ENCODE measurements around the gene VAMP2.
A peak's percentile ranks its signal among the peaks of the same experiment; 100 is the strongest.

VAMP2 gene

DNA sequence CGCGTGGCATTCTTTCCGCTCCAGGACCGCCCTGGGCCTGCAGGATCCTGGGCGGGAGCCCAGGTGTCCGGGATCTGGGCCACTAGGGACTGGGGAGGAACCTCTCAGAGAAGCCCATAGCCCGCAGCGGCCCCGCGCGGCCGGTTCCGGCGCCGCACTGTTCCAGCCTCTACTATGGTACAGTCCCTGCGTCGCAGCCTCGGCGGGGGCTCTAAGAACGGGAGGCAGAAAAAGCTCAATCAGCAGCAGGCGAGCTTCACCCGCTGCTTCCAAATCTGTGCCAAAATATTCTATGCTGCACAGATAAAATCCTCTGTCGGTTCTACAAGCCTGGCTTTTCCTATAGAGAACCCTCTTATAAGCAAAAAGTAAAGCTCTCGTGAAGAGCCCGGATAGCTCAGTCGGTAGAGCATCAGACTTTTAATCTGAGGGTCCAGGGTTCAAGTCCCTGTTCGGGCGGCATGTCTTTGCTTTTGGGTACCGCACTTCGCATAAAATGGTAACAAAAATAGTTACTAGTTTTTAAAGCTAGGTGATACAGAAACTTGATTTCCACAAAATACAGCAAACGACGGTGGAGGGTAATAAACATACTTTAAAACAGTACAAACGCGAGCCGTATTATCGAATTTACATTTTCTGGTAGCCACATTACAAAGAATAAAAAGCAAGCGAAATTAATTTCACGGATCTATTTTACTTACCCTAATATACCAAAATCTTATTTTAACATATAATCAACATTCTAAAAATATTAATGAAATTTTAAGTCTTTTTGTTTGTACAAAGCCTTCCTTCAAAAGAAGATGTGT lies 43.8 kb downstream of the VAMP2 start:
- H3K27ac ChIP-seq = peak overlapping the region; percentile 95
- CTCF ChIA-PET = interaction anchor here (0.7 to 5.0 kb wide), 16 partner anchors 9 to 431 kb away, joined by 3 to 48 read pairs (median 5); partner anchors contain the start of genes ALOX12B and WRAP53

DNA sequence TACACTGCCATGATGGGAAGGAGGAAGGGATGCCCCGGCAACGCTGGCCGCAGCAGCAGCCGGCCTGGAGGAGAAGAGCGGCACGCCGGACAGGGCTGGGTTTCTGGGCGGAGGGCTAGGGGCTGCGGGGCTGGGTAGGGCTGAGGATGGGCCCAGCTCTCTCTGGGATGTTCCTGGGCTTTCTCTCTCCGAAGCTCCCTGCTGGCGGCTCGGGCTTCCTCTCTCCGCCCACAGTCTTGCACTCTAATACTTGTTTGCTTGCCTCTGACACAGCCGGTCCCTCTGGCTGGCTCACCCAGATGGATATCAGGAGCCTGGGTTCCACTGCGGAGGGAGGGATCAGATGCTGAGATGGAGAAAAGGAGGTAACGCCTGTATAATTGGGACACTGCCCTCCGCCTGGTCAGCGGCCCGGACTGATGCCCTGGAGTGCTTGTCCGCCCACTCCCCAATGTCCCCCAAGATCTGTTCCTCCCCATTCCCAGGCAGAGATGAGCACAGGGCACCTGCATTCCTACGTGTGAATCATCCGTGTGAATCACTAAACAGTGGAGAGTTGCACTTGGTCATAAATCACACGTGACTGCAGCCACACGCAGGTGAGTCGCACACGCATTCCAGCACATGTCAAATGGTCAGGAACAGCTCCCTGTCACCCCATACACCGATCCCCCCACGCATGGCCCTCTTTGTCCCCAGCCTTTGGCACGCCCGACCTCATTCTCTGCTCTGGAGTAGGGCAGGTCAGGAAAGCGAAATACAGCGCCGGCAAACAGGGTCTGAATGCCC lies 44.6 kb downstream of the VAMP2 start, which contains the start of gene ALOXE3:
ALOXE3 (minus strand) TSS at position 535 of the 789 bp plus-strand sequence; CDS start at position 11, 524 bp downstream.
- ChIA-PET CTCF (interaction anchor here (0.7 to 5.0 kb wide), 9 partner anchors 8 to 179 kb away, joined by 3 to 48 read pairs (median 6); no protein-coding TSS in a partner anchor), POLR2A (ENCODE audit: low non-redundant PET) (interaction anchor here (0.5 kb wide), 1 partner anchor 102 kb away, joined by 3 read pairs; no protein-coding TSS in a partner anchor)
- H3K27ac ChIP-seq = peak within 1 kb of the TSS; percentile 95
- DNase-seq (ENCODE audit: low spot score) = peak; percentile 91
- TF ChIP-seq, protein P1, sequence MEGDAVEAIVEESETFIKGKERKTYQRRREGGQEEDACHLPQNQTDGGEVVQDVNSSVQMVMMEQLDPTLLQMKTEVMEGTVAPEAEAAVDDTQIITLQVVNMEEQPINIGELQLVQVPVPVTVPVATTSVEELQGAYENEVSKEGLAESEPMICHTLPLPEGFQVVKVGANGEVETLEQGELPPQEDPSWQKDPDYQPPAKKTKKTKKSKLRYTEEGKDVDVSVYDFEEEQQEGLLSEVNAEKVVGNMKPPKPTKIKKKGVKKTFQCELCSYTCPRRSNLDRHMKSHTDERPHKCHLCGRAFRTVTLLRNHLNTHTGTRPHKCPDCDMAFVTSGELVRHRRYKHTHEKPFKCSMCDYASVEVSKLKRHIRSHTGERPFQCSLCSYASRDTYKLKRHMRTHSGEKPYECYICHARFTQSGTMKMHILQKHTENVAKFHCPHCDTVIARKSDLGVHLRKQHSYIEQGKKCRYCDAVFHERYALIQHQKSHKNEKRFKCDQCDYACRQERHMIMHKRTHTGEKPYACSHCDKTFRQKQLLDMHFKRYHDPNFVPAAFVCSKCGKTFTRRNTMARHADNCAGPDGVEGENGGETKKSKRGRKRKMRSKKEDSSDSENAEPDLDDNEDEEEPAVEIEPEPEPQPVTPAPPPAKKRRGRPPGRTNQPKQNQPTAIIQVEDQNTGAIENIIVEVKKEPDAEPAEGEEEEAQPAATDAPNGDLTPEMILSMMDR (conservative IDR thresholded peaks at IDR 0.05; ENCODE audit: low read depth) = no peak

More for the DNA sequence above, 43.8 kb downstream of the VAMP2 start:
- DNase-seq (ENCODE audit: low spot score) = peak; percentile 75
- POLR2A ChIA-PET (ENCODE audit: low non-redundant PET) = no interaction called here
- TF ChIP-seq, protein P1 (conservative IDR thresholded peaks at IDR 0.05; ENCODE audit: low read depth) = peak; percentile 91

DNA sequence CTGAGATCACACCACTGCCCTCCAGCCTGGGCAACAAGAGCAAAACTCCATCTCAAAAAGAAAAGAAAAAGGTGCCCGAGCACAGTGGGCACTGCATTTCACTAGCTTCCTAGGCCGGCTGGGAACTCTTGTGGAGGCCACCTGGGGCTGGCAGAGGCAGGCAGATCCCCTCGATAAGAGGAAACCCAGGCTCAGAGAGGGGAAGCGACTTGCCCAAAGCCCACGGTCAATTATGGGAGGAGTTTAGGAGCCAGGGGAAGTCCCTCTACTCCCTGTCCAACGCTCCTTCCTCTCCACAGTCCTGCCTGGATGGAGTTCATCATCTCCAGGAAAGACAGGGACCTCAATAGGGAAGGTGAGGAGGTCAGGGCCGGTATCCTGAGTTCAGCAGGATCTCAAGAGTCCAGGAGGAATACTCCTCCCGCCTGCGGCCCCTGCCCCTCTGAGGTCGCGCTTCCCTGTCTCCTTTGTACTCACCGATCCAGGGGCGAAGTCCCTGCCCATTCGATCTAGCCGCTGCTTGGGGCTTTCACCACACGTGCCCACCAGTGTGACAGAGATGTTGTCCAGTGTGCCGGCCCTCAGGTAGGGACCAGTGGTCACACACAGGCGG lies 45.3 kb downstream of the VAMP2 start:
- ChIA-PET POLR2A (ENCODE audit: low non-redundant PET) (no interaction called here), CTCF (interaction anchor here (1.5 to 5.0 kb wide), 2 partner anchors 43 to 57 kb away, joined by 3 to 48 read pairs; no protein-coding TSS in a partner anchor)
- H3K27ac ChIP-seq = peak overlapping the region; percentile 95
- DNase-seq (ENCODE audit: low spot score) = no peak
- TF ChIP-seq, protein P1 (conservative IDR thresholded peaks at IDR 0.05; ENCODE audit: low read depth) = no peak

DNA sequence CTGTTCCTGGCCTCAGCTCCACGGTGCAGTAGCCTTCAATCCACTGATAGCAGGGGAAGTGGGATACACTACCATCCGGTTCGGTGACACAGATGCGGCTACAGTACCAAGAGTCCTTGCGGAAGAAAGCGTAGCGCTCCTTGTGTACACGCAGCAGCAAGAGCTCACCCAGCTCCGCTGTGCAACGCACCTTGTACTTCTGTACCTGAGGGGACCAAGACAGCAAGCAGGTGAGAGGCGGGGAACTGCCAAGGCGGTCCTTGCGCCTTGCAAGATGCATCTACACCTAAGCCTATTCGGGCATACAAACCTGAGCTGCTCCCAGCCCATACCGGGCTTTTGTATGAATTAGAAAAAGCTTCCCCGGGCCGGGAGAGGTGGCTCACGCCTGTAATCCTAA lies 46.0 kb downstream of the VAMP2 start:
- peak overlapping the region; percentile 95; the same call in 1 of the 2 replicates for H3K27ac ChIP-seq
- DNase-seq (ENCODE audit: low spot score) = no peak
- CTCF ChIA-PET = interaction anchor here (0.6 to 5.0 kb wide), 4 partner anchors 23 to 282 kb away, joined by 3 to 48 read pairs (median 4); no protein-coding TSS in a partner anchor
- POLR2A ChIA-PET (ENCODE audit: low non-redundant PET) = no interaction called here
- TF ChIP-seq, protein P1 (conservative IDR thresholded peaks at IDR 0.05; ENCODE audit: low read depth) = no peak

DNA sequence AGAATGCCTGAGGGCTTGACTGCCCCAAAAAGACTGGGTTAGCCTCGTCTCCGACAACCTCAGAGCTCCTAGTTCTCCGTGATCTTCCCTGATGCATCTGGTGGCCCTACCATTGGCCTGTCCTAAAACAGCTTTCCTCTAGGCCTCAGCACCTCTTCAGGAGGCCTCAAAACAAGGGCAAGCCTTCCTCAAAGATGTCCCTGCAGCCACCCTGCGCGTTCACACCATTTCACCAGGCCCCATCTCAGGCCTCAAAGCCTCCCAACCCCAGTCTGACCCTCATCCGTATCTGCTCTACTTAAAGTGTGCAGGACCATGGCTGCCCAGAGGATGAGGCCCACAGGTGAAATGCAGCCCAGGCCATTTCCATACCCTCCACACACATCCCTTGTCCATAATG lies 51.8 kb downstream of the VAMP2 start:
- no peak for DNase-seq (ENCODE audit: low spot score)
- no peak overlapping the region; the same call in 1 of the 2 replicates for H3K27ac ChIP-seq
- ChIA-PET POLR2A (ENCODE audit: low non-redundant PET) (no interaction called here), CTCF (interaction anchor here (0.6 to 2.4 kb wide), 18 partner anchors 8 to 189 kb away, joined by 3 to 16 read pairs (median 4); no protein-coding TSS in a partner anchor)
- TF ChIP-seq, protein P1 (conservative IDR thresholded peaks at IDR 0.05; ENCODE audit: low read depth) = no peak

Data from RWPE1 (cell line).